PC-3 (cell line): Measurements from ENCODE around the gene NDUFA7. TPM values are rescaled to one million over a fixed set of nuclear protein-coding genes. Genes with fewer than 3 reads are reported as not detected.

Source experiments
- ATAC-seq: fragments of 200-7000 bp; cut with Tn5 transposase; 2 replicates; pipeline ENCODE4 v1.9.1; 2020; ENCODE audit warnings: mild to moderate bottlenecking, moderate library complexity
- BruUV-seq: library from RNA; stranded (reverse); fragments of 400-500 nt; replicated peaks from 2 replicates; lab custom pipeline; 2021; lab: Mats Ljungman, UMichigan
- CTCF ChIA-PET: fragments of 300-600 bp; sonication (Branson Sonifier 250); formaldehyde crosslinking; loops from one replicate; lab custom pipeline; 2022; ENCODE audit warnings: antibody characterized with exemption; lab: Charles Lee
- POLR2A ChIA-PET: fragments of 300-600 bp; sonication (Branson Sonifier 250); formaldehyde crosslinking; loops from one replicate; lab custom pipeline; 2022; ENCODE audit warnings: antibody characterized with exemption; ENCODE audit not compliant: unreplicated experiment; lab: Charles Lee
- DNase-seq: peaks from one replicate; pipeline ENCODE4 v3.0.0-alpha.2; 2015
- H2AFZ ChIP-seq: fragments of 300-600 bp; sonication (generic); 2 replicates; pipeline ENCODE4 v1.6.0; 2016; ENCODE audit warnings: antibody characterized with exemption, low read length
- H3F3A ChIP-seq: fragments of 300-600 bp; sonication (generic); one replicate; pipeline ENCODE4 v1.6.0; 2017; ENCODE audit warnings: antibody characterized with exemption, low read length, control low read depth, mild to moderate bottlenecking; ENCODE audit not compliant: unreplicated experiment
- H3K27ac ChIP-seq: fragments of 300-600 bp; sonication (generic); 2 replicates; pipeline ENCODE4 v1.5.1; 2016; ENCODE audit warnings: mild to moderate bottlenecking, low read length
- H3K27me3 ChIP-seq: fragments of 300-600 bp; sonication (generic); 2 replicates; pipeline ENCODE4 v1.6.1; 2016; ENCODE audit warnings: low read length, mixed read lengths
- H3K36me3 ChIP-seq: fragments of 300-600 bp; sonication (generic); 2 replicates; pipeline ENCODE4 v1.6.1; 2016; ENCODE audit warnings: low read depth, mixed run types, low read length, mixed read lengths
- H3K4me1 ChIP-seq: fragments of 300-600 bp; sonication (generic); 2 replicates; pipeline ENCODE4 v1.5.1; 2016; ENCODE audit warnings: low read length; ENCODE audit not compliant: insufficient read depth
- H3K4me2 ChIP-seq: fragments of 300-600 bp; sonication (generic); 2 replicates; pipeline ENCODE4 v1.6.0; 2016; ENCODE audit warnings: low read length
- H3K4me3 ChIP-seq: fragments of 300-600 bp; sonication (generic); 2 replicates; pipeline ENCODE4 v1.5.1; 2016; ENCODE audit warnings: mild to moderate bottlenecking, low read length, mixed read lengths
- H3K79me2 ChIP-seq: fragments of 300-600 bp; sonication (generic); 2 replicates; pipeline ENCODE4 v1.6.1; 2017; ENCODE audit warnings: low read length, mixed read lengths
- H3K9ac ChIP-seq: fragments of 300-600 bp; sonication (generic); 2 replicates; pipeline ENCODE4 v1.6.0; 2016; ENCODE audit warnings: mild to moderate bottlenecking, low read length
- H3K9me2 ChIP-seq: fragments of 300-600 bp; sonication (generic); replicated peaks from 2 replicates; pipeline ENCODE4 v1.6.1; 2016; ENCODE audit warnings: mixed run types, low read length, mixed read lengths
- H3K9me3 ChIP-seq: fragments of 300-600 bp; sonication (generic); 2 replicates; pipeline ENCODE4 v1.6.1; 2016; ENCODE audit warnings: low read length, mixed read lengths
- H4K20me1 ChIP-seq: fragments of 300-600 bp; sonication (generic); 2 replicates; pipeline ENCODE4 v1.6.1; 2016; ENCODE audit warnings: low read length, mixed read lengths
- EZH2 ChIP-seq: fragments of 300-600 bp; sonication (generic); IDR thresholded peaks from one replicate; pipeline ENCODE4 v1.6.1; 2017; ENCODE audit warnings: antibody characterized with exemption, mild to moderate bottlenecking, low read length; ENCODE audit not compliant: unreplicated experiment
- EZH2phosphoT487 ChIP-seq: fragments of 300-600 bp; sonication (generic); IDR thresholded peaks from 2 replicates; pipeline ENCODE4 v1.6.1; 2018; ENCODE audit warnings: mild to moderate bottlenecking, antibody characterized with exemption, low read length, borderline replicate concordance
- intact Hi-C: fragments of 100-400 bp; cut with micrococcal nuclease; formaldehyde crosslinking; loops from 2 replicates; pipeline ENCODE4 v1.9.0; 2023
- total RNA-seq: library from RNA; depleted of rRNA; stranded (reverse); fragments of >200 nt; gene quantifications from 2 replicates; pipeline ENCODE4 v1.2.3, GENCODE V29; 2014
- TF ChIP-seq, protein P1 (sequence below): fragments of 300-600 bp; sonication (generic); conservative IDR thresholded peaks from 2 replicates; pipeline ENCODE4 v1.5.1; 2017; ENCODE audit warnings: antibody characterized with exemption, low read depth, mild to moderate bottlenecking, low read length

Gene NDUFA7
- total RNA-seq, 1 experiment from 2014 or later, result 144 TPM

DNA sequence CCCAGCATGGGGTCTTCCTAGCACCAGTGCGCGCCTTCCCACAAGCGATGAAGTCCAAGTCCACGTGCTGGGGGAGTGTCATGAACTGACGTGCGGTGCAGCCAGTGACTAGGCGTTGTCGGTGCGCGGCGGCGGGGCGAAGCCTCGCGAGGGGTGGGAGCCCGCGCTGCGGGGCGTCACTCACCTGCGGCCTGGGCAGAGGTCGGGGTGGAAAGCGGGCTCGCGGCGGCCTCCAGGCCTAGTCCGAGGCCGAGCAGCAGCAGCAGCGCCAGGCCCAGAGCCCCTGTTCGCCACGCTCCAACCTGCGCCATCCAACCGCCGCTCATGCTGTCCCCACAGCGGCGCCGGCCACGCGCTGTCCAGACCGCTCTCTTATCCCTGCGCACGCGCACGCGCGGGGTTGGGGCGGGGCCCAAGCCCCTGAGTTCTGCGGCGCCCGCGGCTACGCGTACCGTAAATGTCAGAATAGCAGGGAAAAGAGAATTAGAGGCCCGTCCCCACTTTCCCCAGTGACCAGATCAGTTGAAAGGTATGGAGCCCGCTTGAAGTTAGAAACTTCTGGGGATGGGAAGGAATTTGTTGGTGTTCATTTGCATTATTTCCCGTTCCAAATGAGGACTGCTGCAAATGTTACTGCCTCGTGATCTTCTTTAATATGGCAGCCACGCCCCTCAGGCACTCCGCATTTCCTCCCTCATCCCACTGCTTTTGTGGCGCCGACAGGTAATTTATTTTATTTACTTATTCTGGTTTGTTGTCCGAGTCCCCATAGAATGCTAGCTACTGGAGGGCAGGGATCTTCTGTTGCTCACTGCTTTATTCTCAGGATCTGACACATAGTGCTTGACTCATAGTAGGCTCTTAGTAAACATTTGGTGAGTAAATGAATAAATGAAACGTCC lies 13.0 kb downstream of the NDUFA7 start, which contains the start of gene CD320:
Gene CD320, minus strand, starts transcription at position 394 of the 902 bp plus-strand sequence. Its CDS starts 68 bp downstream, at position 326.
- H2AFZ ChIP-seq, result peak within 1 kb of the TSS; percentile 62
- no peaks in the 10 kb centered on the region for H3K27me3 ChIP-seq
- peak within 1 kb of the TSS; percentile 91 for H3K4me2 ChIP-seq
- peaks cover 30% of the 10 kb centered on the region for H3K79me2 ChIP-seq
- H3K9me2 ChIP-seq, result no peaks in the 10 kb centered on the region
- peak; percentile 84 for ATAC-seq
- POLR2A ChIA-PET, result no interaction called here
- H4K20me1 ChIP-seq, result no peaks in the 10 kb centered on the region
- H3K4me1 ChIP-seq, result peaks cover 44% of the 10 kb centered on the region
- peaks cover 11% of the 10 kb centered on the region for H3F3A ChIP-seq
- H3K9me3 ChIP-seq, result no peaks in the 10 kb centered on the region
- TSS peak; percentile 68 for BruUV-seq
- CTCF ChIA-PET, result interaction anchor here (0.5 to 1.0 kb wide), 2 partner anchors 27 to 211 kb away, joined by 3 to 5 read pairs; no protein-coding TSS in a partner anchor
- peak within 1 kb of the TSS; percentile 79 for H3K27ac ChIP-seq
- peak within 1 kb of the TSS; percentile 88 for H3K9ac ChIP-seq
- peaks cover 13% of the 10 kb centered on the region; the same call in 1 of the 2 replicates for H3K36me3 ChIP-seq
- DNase-seq, result peak; percentile 96
- H3K4me3 ChIP-seq, result peak within 1 kb of the TSS; percentile 77
- intact Hi-C loops, result no loop called here
- TF ChIP-seq EZH2phosphoT487 (no peak), EZH2 (no peak)
- TF ChIP-seq, protein P1, sequence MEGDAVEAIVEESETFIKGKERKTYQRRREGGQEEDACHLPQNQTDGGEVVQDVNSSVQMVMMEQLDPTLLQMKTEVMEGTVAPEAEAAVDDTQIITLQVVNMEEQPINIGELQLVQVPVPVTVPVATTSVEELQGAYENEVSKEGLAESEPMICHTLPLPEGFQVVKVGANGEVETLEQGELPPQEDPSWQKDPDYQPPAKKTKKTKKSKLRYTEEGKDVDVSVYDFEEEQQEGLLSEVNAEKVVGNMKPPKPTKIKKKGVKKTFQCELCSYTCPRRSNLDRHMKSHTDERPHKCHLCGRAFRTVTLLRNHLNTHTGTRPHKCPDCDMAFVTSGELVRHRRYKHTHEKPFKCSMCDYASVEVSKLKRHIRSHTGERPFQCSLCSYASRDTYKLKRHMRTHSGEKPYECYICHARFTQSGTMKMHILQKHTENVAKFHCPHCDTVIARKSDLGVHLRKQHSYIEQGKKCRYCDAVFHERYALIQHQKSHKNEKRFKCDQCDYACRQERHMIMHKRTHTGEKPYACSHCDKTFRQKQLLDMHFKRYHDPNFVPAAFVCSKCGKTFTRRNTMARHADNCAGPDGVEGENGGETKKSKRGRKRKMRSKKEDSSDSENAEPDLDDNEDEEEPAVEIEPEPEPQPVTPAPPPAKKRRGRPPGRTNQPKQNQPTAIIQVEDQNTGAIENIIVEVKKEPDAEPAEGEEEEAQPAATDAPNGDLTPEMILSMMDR, result no peak

DNA sequence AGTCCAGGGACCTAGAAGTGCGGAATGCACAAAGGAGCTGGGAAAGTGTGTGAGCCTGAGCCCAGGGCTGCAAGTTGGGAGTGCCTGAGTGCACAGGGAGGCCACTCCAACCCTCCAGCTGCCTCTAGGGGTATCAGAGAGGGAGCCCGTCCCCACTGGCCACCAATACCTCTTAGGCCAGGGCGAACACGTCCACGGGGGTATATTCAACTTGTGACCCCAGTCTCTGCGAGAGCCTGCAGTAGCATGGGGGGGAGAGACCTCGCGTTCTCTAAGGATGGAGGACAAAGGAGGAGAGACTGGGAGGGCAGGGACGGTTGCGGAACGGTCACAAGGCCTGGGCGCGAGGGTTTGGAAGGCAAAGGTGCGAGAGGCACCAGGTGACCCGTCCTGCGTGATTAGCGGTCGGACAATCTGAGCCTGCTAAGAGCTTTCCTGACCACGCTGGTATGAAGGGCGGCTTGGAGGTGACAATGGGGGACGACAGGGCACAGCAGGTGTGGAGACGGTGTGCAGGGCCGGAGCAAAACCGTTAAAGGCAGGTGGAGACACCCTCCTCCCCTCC lies 13.7 kb downstream of the NDUFA7 start:
- POLR2A ChIA-PET, result no interaction called here
- peak overlapping the region; percentile 88 for H3K9ac ChIP-seq
- H3F3A ChIP-seq, result peaks cover 11% of the 10 kb centered on the region
- no TSS peak for BruUV-seq
- H3K79me2 ChIP-seq, result peaks cover 30% of the 10 kb centered on the region
- DNase-seq (peak; percentile 42), ATAC-seq (peak; percentile 19)
- CTCF ChIA-PET, result interaction anchor here (0.5 kb wide), 1 partner anchor 22 kb away, joined by 15 read pairs; no protein-coding TSS in a partner anchor
- H3K4me2 ChIP-seq, result peak overlapping the region; percentile 91
- peak overlapping the region; percentile 62 for H2AFZ ChIP-seq
- no peaks in the 10 kb centered on the region for H3K9me3 ChIP-seq
- peaks cover 44% of the 10 kb centered on the region for H3K4me1 ChIP-seq
- intact Hi-C loops, result no loop called here
- H3K36me3 ChIP-seq, result peaks cover 15% of the 10 kb centered on the region; the same call in 1 of the 2 replicates
- H3K27ac ChIP-seq, result peak overlapping the region; percentile 79
- H3K27me3 ChIP-seq, result no peaks in the 10 kb centered on the region
- TF ChIP-seq EZH2phosphoT487 (no peak), EZH2 (no peak)
- TF ChIP-seq, protein P1, result 0 out of 2 replicates have a peak, but pooled peaks have one; percentile 25
- no peaks in the 10 kb centered on the region for H4K20me1 ChIP-seq
- peak overlapping the region; percentile 77 for H3K4me3 ChIP-seq
- H3K9me2 ChIP-seq, result no peaks in the 10 kb centered on the region
